HepG2 (cell line): ENCODE measurements around the gene PAM16. TPM values are rescaled to one million over a fixed set of nuclear protein-coding genes. Genes with fewer than 3 reads are reported as not detected.

Experiments
- ATF7 ChIP-seq, 2 experiments: fragments of 450-650 bp in 1 of 2; sonication (generic) in 1 of 2; formaldehyde crosslinking in 1 of 2; IDR thresholded peaks; 2 replicates each; pipeline versions ENCODE4 v1.4.0 to v1.6.1; 2016 to 2020; ENCODE audit warnings: antibody characterized with exemption in 1 of 2, mild to moderate bottlenecking in 1 of 2, missing genetic modification reagents in 1 of 2
- E2F5 ChIP-seq: sonication (generic); formaldehyde crosslinking; conservative IDR thresholded peaks from 2 replicates; pipeline ENCODE4 v1.4.0; 2020; ENCODE audit warnings: missing genetic modification reagents
- HNF1A ChIP-seq, 2 experiments: sonication (generic) in 1 of 2; formaldehyde crosslinking in 1 of 2; IDR thresholded peaks; 2 replicates each; pipeline versions ENCODE4 v1.4.0 to v1.6.1; 2016 to 2020; ENCODE audit warnings: borderline replicate concordance in 1 of 2, low read depth in 1 of 2, mild to moderate bottlenecking in 1 of 2, missing genetic modification reagents in 1 of 2
- MIXL1 ChIP-seq: IDR thresholded peaks from 2 replicates; pipeline ENCODE4 v1.6.1; 2016
- MTA3 ChIP-seq: sonication (generic); formaldehyde crosslinking; IDR thresholded peaks from 2 replicates; pipeline ENCODE4 v1.4.0; 2020; ENCODE audit warnings: missing genetic modification reagents
- PHF21A ChIP-seq: sonication (generic); formaldehyde crosslinking; IDR thresholded peaks from 2 replicates; pipeline ENCODE4 v1.5.0; 2020; ENCODE audit warnings: mild to moderate bottlenecking, missing genetic modification reagents
- SMAD9 ChIP-seq: sonication (generic); formaldehyde crosslinking; IDR thresholded peaks from 2 replicates; pipeline ENCODE4 v1.5.1; 2020; ENCODE audit warnings: mild to moderate bottlenecking, missing genetic modification reagents
- SMC3 ChIP-seq: IDR thresholded peaks from 2 replicates; pipeline ENCODE4 v1.6.1; 2011; ENCODE audit warnings: low read length, improper control_type of control experiment
- SMYD3 ChIP-seq: sonication (generic); formaldehyde crosslinking; IDR thresholded peaks from 2 replicates; pipeline ENCODE4 v1.8.1; 2023; ENCODE audit warnings: mild to moderate bottlenecking, missing genetic modification reagents
- SNAPC5 ChIP-seq: sonication (generic); formaldehyde crosslinking; IDR thresholded peaks from 2 replicates; pipeline ENCODE4 v1.8.1; 2023; ENCODE audit warnings: mild to moderate bottlenecking, missing genetic modification reagents, borderline replicate concordance
- SP140L ChIP-seq: sonication (generic); formaldehyde crosslinking; IDR thresholded peaks from 2 replicates; pipeline ENCODE4 v1.4.0; 2020; ENCODE audit warnings: missing genetic modification reagents, borderline replicate concordance
- TBX3 ChIP-seq: fragments of 450-650 bp; IDR thresholded peaks from 2 replicates; pipeline ENCODE4 v1.6.1; 2017; ENCODE audit warnings: antibody characterized with exemption, mild to moderate bottlenecking, inconsistent platforms, borderline replicate concordance
- TFE3 ChIP-seq: IDR thresholded peaks from 2 replicates; pipeline ENCODE4 v1.6.1; 2016
- ZFAT ChIP-seq: sonication (generic); formaldehyde crosslinking; conservative IDR thresholded peaks from 2 replicates; pipeline ENCODE4 v1.8.1; 2023; ENCODE audit warnings: missing genetic modification reagents, inconsistent platforms
- ZNF317 ChIP-seq: sonication (generic); formaldehyde crosslinking; IDR thresholded peaks from 2 replicates; pipeline ENCODE4 v1.5.0; 2020; ENCODE audit warnings: mild to moderate bottlenecking, missing genetic modification reagents
- ZNF572 ChIP-seq: sonication (generic); formaldehyde crosslinking; IDR thresholded peaks from 2 replicates; pipeline ENCODE4 v1.5.1; 2020; ENCODE audit warnings: mild to moderate bottlenecking, missing genetic modification reagents
- ZNF597 ChIP-seq: sonication (generic); formaldehyde crosslinking; IDR thresholded peaks from 2 replicates; pipeline ENCODE4 v1.5.0; 2020; ENCODE audit warnings: missing genetic modification reagents
- ZNF607 ChIP-seq: sonication (generic); formaldehyde crosslinking; IDR thresholded peaks from 2 replicates; pipeline ENCODE4 v1.5.1; 2020; ENCODE audit warnings: missing genetic modification reagents, mild to moderate bottlenecking, borderline replicate concordance
- ZNF713 ChIP-seq: sonication (generic); formaldehyde crosslinking; IDR thresholded peaks from 2 replicates; pipeline ENCODE4 v1.4.0; 2020; ENCODE audit warnings: mild to moderate bottlenecking, missing genetic modification reagents
- ZNF891 ChIP-seq: sonication (generic); formaldehyde crosslinking; IDR thresholded peaks from 2 replicates; pipeline ENCODE4 v1.5.0; 2020; ENCODE audit warnings: mild to moderate bottlenecking, missing genetic modification reagents
- polyA plus RNA-seq, 8 experiments: library from polyadenylated mRNA; depleted of rRNA in 3 of 8; stranded (reverse) in 7 of 8; unstranded in 1 of 8; fragments of >200 nt; fragmentation: Illumina TruSeq in 4 of 8; extraction: Trizol in 4 of 8; gene quantifications; 2 replicates each; pipeline versions ENCODE4 v1.2.1 to v1.2.3, GENCODE V29; 2011 to 2016; ENCODE audit warnings: low read depth in 4 of 8, missing spikeins in 1 of 8, mixed read lengths in 1 of 8; ENCODE audit not compliant: insufficient read depth in 1 of 8
- total RNA-seq, 5 experiments: library from RNA; depleted of rRNA; stranded (reverse); fragments of >200 nt; fragmentation: Illumina TruSeq; extraction: Trizol; gene quantifications; 2 replicates each; pipeline ENCODE4 v1.2.3, GENCODE V29; 2016; ENCODE audit warnings: low read depth in 1 of 5

PAM16 gene
- total and polyA plus RNA-seq, 2 of the 13 experiments (the other 11 are each of a cell fraction or from before 2014, with no cell fraction given), result 51.5 to 51.8 TPM

- TF ChIP-seq ZNF713 (no peak), MTA3 (no peak), ZNF597 (no peak), ZFAT (no peak), HNF1A (IDR thresholded peaks at IDR 0.05; ENCODE audit: low read depth) (peak; percentile 60; the same call in 1 of the 2 replicates), HNF1A (CRISPR knock-in tag; IDR thresholded peaks at IDR 0.05; ENCODE audit: borderline replicate concordance) (peak; percentile 72; the same call in 1 of the 2 replicates), MIXL1 (CRISPR knock-in tag) (peak; percentile 23; the same call in 1 of the 2 replicates), SP140L (CRISPR knock-in tag) (no peak), TFE3 (CRISPR knock-in tag) (no peak), TBX3 (no peak; the same call in 1 of the 2 replicates), PHF21A (CRISPR knock-in tag) (peak; percentile 98), E2F5 (CRISPR knock-in tag) (no peak), ZNF607 (CRISPR knock-in tag) (peak; percentile 12; the same call in 1 of the 2 replicates), SNAPC5 (no peak), SMAD9 (no peak), ZNF317 (CRISPR knock-in tag) (no peak), SMC3 (no peak), SMYD3 (CRISPR knock-in tag) (no peak), ATF7 (IDR thresholded peaks at IDR 0.05) (no peak), ATF7 (CRISPR knock-in tag; IDR thresholded peaks at IDR 0.05) (no peak; the same call in 1 of the 2 replicates), ZNF572 (0 out of 2 replicates have a peak, but pooled peaks have one; percentile 71), ZNF891 (CRISPR knock-in tag) (peak; percentile 57; the same call in 1 of the 2 replicates)
These were observed 21.6 kb upstream of the PAM16 start (continued) for GRCh38 chr16:4372578-4373355.
